ENCODE data around the gene MRPS18A.
"Not testable (repeated sequence)": the region's sequence is repeated elsewhere in the genome, so short reads cannot be mapped to it uniquely, and the experiment has no call there.

The MRPS18A gene

GRCh38 chr6:43702534-43703440 lies 15.2 kb upstream of the MRPS18A start:
- Histone ChIP-seq H3K4me2 (ENCODE audit: low read length) (no peak overlapping the region), H3K9ac (ENCODE audit: low read length) (no peak overlapping the region), H3K9me3 (ENCODE audit: low read length) (no peaks in the 10 kb centered on the region), H3F3A (ENCODE audit: insufficient read depth, low read length) (no peaks in the 10 kb centered on the region), H3K36me3 (ENCODE audit: insufficient read depth, low read length) (no peaks in the 10 kb centered on the region), H2AFZ (ENCODE audit: low read length) (no peak overlapping the region), H3K4me1 (ENCODE audit: insufficient read depth, low read length, severe bottlenecking) (peaks cover 38% of the 10 kb centered on the region), H3K27me3 (ENCODE audit: insufficient read depth, low read length) (no peaks in the 10 kb centered on the region), H3K9me2 (ENCODE audit: low read depth, low read length) (no peaks in the 10 kb centered on the region), H3K79me2 (ENCODE audit: insufficient read depth, low read length) (no peaks in the 10 kb centered on the region), H3K27ac (ENCODE audit: low read depth, low read length, poor library complexity, severe bottlenecking) (no peak overlapping the region), H3K4me3 (ENCODE audit: low read depth, low read length, poor library complexity, severe bottlenecking) (no peak overlapping the region), H4K20me1 (ENCODE audit: insufficient read depth, low read length) (no peaks in the 10 kb centered on the region)
- no peak for TF ChIP-seq EZH2 (IDR thresholded peaks at IDR 0.05; ENCODE audit: borderline replicate concordance, low read length)
- TF ChIP-seq, protein P1, sequence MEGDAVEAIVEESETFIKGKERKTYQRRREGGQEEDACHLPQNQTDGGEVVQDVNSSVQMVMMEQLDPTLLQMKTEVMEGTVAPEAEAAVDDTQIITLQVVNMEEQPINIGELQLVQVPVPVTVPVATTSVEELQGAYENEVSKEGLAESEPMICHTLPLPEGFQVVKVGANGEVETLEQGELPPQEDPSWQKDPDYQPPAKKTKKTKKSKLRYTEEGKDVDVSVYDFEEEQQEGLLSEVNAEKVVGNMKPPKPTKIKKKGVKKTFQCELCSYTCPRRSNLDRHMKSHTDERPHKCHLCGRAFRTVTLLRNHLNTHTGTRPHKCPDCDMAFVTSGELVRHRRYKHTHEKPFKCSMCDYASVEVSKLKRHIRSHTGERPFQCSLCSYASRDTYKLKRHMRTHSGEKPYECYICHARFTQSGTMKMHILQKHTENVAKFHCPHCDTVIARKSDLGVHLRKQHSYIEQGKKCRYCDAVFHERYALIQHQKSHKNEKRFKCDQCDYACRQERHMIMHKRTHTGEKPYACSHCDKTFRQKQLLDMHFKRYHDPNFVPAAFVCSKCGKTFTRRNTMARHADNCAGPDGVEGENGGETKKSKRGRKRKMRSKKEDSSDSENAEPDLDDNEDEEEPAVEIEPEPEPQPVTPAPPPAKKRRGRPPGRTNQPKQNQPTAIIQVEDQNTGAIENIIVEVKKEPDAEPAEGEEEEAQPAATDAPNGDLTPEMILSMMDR (IDR thresholded peaks at IDR 0.05; ENCODE audit: low read length), result no peak

DNA sequence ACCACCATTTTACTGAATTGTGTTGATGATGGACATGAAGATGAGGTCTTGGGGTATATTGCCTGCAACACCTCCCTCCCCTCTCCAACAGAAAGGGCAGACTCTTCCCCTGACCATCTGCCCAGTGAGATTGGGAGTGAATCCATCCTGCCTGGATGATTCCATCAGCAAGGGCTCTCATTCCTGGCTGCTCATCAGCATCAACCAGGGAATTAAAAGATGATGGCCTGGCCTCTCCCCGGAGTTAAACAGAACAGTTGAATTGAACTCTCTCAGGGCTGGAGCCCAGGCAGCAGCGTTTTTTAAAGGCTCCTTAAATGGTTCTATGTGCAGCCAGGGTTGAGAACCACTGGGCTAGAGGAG lies 14.6 kb upstream of the MRPS18A start:
- no peak overlapping the region for H3K4me3 ChIP-seq (ENCODE audit: low read depth, low read length, poor library complexity, severe bottlenecking)
- no peak overlapping the region for H3K9ac ChIP-seq (ENCODE audit: low read length)
- no peaks in the 10 kb centered on the region for H4K20me1 ChIP-seq (ENCODE audit: insufficient read depth, low read length)
- no peaks in the 10 kb centered on the region for H3F3A ChIP-seq (ENCODE audit: insufficient read depth, low read length)
- TF ChIP-seq, protein P1 (IDR thresholded peaks at IDR 0.05; ENCODE audit: low read length), result no peak
- TF ChIP-seq EZH2 (IDR thresholded peaks at IDR 0.05; ENCODE audit: borderline replicate concordance, low read length), result no peak
- H3K4me2 ChIP-seq (ENCODE audit: low read length), result no peak overlapping the region
- H3K79me2 ChIP-seq (ENCODE audit: insufficient read depth, low read length), result no peaks in the 10 kb centered on the region
- peaks cover 38% of the 10 kb centered on the region for H3K4me1 ChIP-seq (ENCODE audit: insufficient read depth, low read length, severe bottlenecking)
- no peak overlapping the region for H2AFZ ChIP-seq (ENCODE audit: low read length)
- no peaks in the 10 kb centered on the region for H3K27me3 ChIP-seq (ENCODE audit: insufficient read depth, low read length)
- no peaks in the 10 kb centered on the region for H3K9me2 ChIP-seq (ENCODE audit: low read depth, low read length)
- no peaks in the 10 kb centered on the region for H3K36me3 ChIP-seq (ENCODE audit: insufficient read depth, low read length)
- H3K27ac ChIP-seq (ENCODE audit: low read depth, low read length, poor library complexity, severe bottlenecking), result no peak overlapping the region
- no peaks in the 10 kb centered on the region for H3K9me3 ChIP-seq (ENCODE audit: low read length)

DNA sequence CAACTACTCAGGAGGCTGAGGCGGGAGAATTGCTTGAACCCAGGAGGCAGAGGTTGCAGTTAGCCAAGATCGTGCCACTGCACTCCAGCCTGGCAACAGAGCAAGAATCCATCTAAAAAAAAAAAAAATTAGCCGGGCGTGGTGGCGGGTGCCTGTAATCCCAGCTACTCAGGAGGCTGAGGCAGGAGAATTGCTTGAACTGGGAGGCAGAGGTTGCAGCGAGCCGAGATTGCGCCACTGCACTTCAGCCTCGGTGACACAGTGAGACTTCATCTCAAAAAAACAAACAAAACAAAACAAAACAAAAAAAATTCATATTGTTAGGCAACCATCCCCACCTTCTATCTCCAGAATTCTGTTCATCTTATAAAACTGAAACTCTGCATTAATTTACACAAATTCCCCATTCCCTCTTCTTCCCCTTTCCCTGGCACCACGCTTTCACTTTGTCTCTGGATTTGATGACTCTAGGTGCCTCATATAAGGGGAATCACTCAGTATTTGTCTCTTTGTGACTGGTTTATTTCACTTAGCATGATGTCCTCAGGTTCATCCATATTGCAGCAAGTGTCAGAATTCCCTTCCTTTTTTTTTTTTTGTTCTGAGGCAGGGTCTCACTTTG lies 13.5 kb upstream of the MRPS18A start:
- not testable (repeated sequence) for H3K4me3 ChIP-seq (ENCODE audit: low read depth, low read length, poor library complexity, severe bottlenecking); H3K36me3 ChIP-seq (ENCODE audit: insufficient read depth, low read length); H3F3A ChIP-seq (ENCODE audit: insufficient read depth, low read length); H3K4me2 ChIP-seq (ENCODE audit: low read length); H3K9me2 ChIP-seq (ENCODE audit: low read depth, low read length); H3K27me3 ChIP-seq (ENCODE audit: insufficient read depth, low read length); H2AFZ ChIP-seq (ENCODE audit: low read length); H3K27ac ChIP-seq (ENCODE audit: low read depth, low read length, poor library complexity, severe bottlenecking); H3K9ac ChIP-seq (ENCODE audit: low read length); H3K9me3 ChIP-seq (ENCODE audit: low read length); H4K20me1 ChIP-seq (ENCODE audit: insufficient read depth, low read length); H3K79me2 ChIP-seq (ENCODE audit: insufficient read depth, low read length)
- H3K4me1 ChIP-seq (ENCODE audit: insufficient read depth, low read length, severe bottlenecking), result peaks cover 30% of the 10 kb centered on the region
